HepG2 (cell line): ENCODE data around the gene C1R. TPM values are rescaled to one million over a fixed set of nuclear protein-coding genes. Genes with fewer than 3 reads are reported as not detected.
A peak's percentile ranks its signal among the peaks of the same experiment; 100 is the strongest.

Experiments used
- ATAC-seq: fragments of 200-7000 bp; cut with Tn5 transposase; 3 replicates; pipeline ENCODE4 v1.9.1; 2020; ENCODE audit warnings: mild to moderate bottlenecking, moderate library complexity
- BruUV-seq: library from RNA; stranded (reverse); fragments of 400-500 nt; replicated peaks from 2 replicates; lab custom pipeline; 2021; lab: Mats Ljungman, UMichigan
- CTCF ChIA-PET: fragments of 300-600 bp; formaldehyde crosslinking; extraction: SDS; loops from one replicate; lab custom pipeline; 2021; ENCODE audit warnings: low total read pairs, inconsistent platforms, low intra/inter-chr PET ratio; lab: Yijun Ruan, JAX
- POLR2A ChIA-PET: fragments of 350-600 bp; sonication (Branson Sonifier 250); formaldehyde crosslinking; loops from one replicate; lab custom pipeline; 2020; ENCODE audit warnings: antibody characterized with exemption, inconsistent platforms; lab: Yijun Ruan, JAX
- DNase-seq: peaks from one replicate; pipeline ENCODE4 v3.0.0-alpha.2; 2015; ENCODE audit warnings: low spot score
- FAIRE-seq: peaks from 3 replicates; lab custom pipeline; 2011; peaks lifted over from hg19 to GRCh38; lab: Jason Lieb, UNC
- H2AFZ ChIP-seq: one replicate; pipeline ENCODE4 v1.6.1; 2011; ENCODE audit warnings: low read length, inconsistent platforms
- H3K27ac ChIP-seq: fragments of 300-600 bp; 3 replicates; pipeline ENCODE4 v1.8.0; 2011; ENCODE audit warnings: mixed run types, mild to moderate bottlenecking, mixed read lengths, low read length, inconsistent platforms; ENCODE audit not compliant: insufficient read depth; ENCODE audit errors: extremely low read length
- H3K27me3 ChIP-seq, 2 experiments: fragments of 200-600 bp in 1 of 2; 2 replicates in 1 of 2; 3 replicates in 1 of 2; pipeline versions ENCODE4 v1.6.0 to v1.8.0; 2011; ENCODE audit warnings: low read length in 2 of 2, mild to moderate bottlenecking in 2 of 2, moderate library complexity in 2 of 2, inconsistent platforms in 1 of 2; ENCODE audit not compliant: insufficient read depth in 2 of 2, control insufficient read depth in 1 of 2
- H3K36me3 ChIP-seq, 2 experiments: fragments of 200-600 bp in 1 of 2; replicated peaks in 1 of 2; 2 replicates in 1 of 2; 3 replicates in 1 of 2; pipeline versions ENCODE4 v1.5.1 to v1.8.0; 2011; ENCODE audit warnings: low read length in 2 of 2, inconsistent platforms in 1 of 2; ENCODE audit not compliant: insufficient read depth in 2 of 2, control insufficient read depth in 1 of 2
- H3K4me1 ChIP-seq: 2 replicates; pipeline ENCODE4 v1.5.1; 2012; ENCODE audit warnings: low read length, inconsistent platforms; ENCODE audit not compliant: insufficient read depth
- H3K4me2 ChIP-seq: 2 replicates; pipeline ENCODE4 v1.6.0; 2011; ENCODE audit warnings: low read depth, low read length, inconsistent platforms
- H3K4me3 ChIP-seq, 3 experiments: fragments of 200-600 bp in 1 of 3; sonication (generic), shearing (Covaris generic) in 1 of 3; replicated peaks in 1 of 3; 2 replicates each; pipeline ENCODE4 v1.5.1; 2011 to 2016; ENCODE audit warnings: low read length in 3 of 3, inconsistent platforms in 2 of 3, low read depth in 2 of 3, mild to moderate bottlenecking in 2 of 3, control low read depth in 1 of 3, mixed read lengths in 1 of 3; ENCODE audit not compliant: insufficient read depth in 1 of 3
- H3K79me2 ChIP-seq: one replicate; pipeline ENCODE4 v1.6.1; 2011; ENCODE audit warnings: low read length, inconsistent platforms; ENCODE audit not compliant: insufficient read depth
- H3K9ac ChIP-seq: 2 replicates; pipeline ENCODE4 v1.6.0; 2011; ENCODE audit warnings: mild to moderate bottlenecking, low read depth, low read length, inconsistent platforms; ENCODE audit not compliant: insufficient read depth
- H3K9me3 ChIP-seq: 2 replicates; pipeline ENCODE4 v1.5.1; 2012; ENCODE audit warnings: mild to moderate bottlenecking, low read length
- H4K20me1 ChIP-seq: 2 replicates; pipeline ENCODE4 v1.6.0; 2011; ENCODE audit warnings: inconsistent platforms, mild to moderate bottlenecking, low read length, moderate library complexity; ENCODE audit not compliant: insufficient read depth
- AGO2 ChIP-seq: fragments of 200-400 bp; formaldehyde crosslinking; optimal IDR thresholded peaks from 2 replicates; pipeline ENCODE3; 2017; ENCODE audit warnings: mild to moderate bottlenecking, low read depth, low read length, moderate library complexity
- CEBPB ChIP-seq: IDR thresholded peaks from 2 replicates; pipeline ENCODE4 v1.6.1; 2011; ENCODE audit warnings: low read depth, low read length, improper control_type of control experiment, borderline replicate concordance
- CEBPG ChIP-seq: IDR thresholded peaks from 2 replicates; pipeline ENCODE4 v1.6.1; 2016
- POLR2AphosphoS5 ChIP-seq: IDR thresholded peaks from 2 replicates; pipeline ENCODE4 v1.6.1; 2012; ENCODE audit warnings: low read depth, low read length
- WIZ ChIP-seq: sonication (generic); formaldehyde crosslinking; IDR thresholded peaks from 2 replicates; pipeline ENCODE4 v1.5.1; 2020; ENCODE audit warnings: mild to moderate bottlenecking, missing genetic modification reagents
- ZNF24 ChIP-seq: fragments of 450-650 bp; IDR thresholded peaks from 2 replicates; pipeline ENCODE4 v1.6.1; 2017; ENCODE audit warnings: antibody characterized with exemption, mild to moderate bottlenecking
- WGBS: methylation state at CpG from one replicate; pipeline ENCODE4 v1.1.6; 2017; ENCODE audit warnings: low lambda C conversion rate; 5-methylcytosine and 5-hydroxymethylcytosine counted together
- in situ Hi-C: cut with HindIII; loops from 2 replicates; pipeline ENCODE4 v1.10.0; 2017; ENCODE audit warnings: low pct_unique_long_range_greater_than_20kb; ENCODE audit not compliant: extremely low pct_ligation_motif_present
- intact Hi-C: fragments of 100-400 bp; cut with micrococcal nuclease; formaldehyde crosslinking; loops from one replicate; pipeline ENCODE4 v1.10.0; 2022; ENCODE audit not compliant: unreplicated experiment
- polyA plus RNA-seq, 8 experiments: library from polyadenylated mRNA; depleted of rRNA in 3 of 8; stranded (reverse) in 7 of 8; unstranded in 1 of 8; fragments of >200 nt; fragmentation: Illumina TruSeq in 4 of 8; extraction: Trizol in 4 of 8; gene quantifications; 2 replicates each; pipeline versions ENCODE4 v1.2.1 to v1.2.3, GENCODE V29; 2011 to 2016; ENCODE audit warnings: low read depth in 4 of 8, missing spikeins in 1 of 8, mixed read lengths in 1 of 8; ENCODE audit not compliant: insufficient read depth in 1 of 8
- total RNA-seq, 5 experiments: library from RNA; depleted of rRNA; stranded (reverse); fragments of >200 nt; fragmentation: Illumina TruSeq; extraction: Trizol; gene quantifications; 2 replicates each; pipeline ENCODE4 v1.2.3, GENCODE V29; 2016; ENCODE audit warnings: low read depth in 1 of 5

The C1R gene
- total and polyA plus RNA-seq, 2 of the 13 experiments (the other 11 are each of a cell fraction or from before 2014, with no cell fraction given) = 3.5 to 6.5 TPM

DNA sequence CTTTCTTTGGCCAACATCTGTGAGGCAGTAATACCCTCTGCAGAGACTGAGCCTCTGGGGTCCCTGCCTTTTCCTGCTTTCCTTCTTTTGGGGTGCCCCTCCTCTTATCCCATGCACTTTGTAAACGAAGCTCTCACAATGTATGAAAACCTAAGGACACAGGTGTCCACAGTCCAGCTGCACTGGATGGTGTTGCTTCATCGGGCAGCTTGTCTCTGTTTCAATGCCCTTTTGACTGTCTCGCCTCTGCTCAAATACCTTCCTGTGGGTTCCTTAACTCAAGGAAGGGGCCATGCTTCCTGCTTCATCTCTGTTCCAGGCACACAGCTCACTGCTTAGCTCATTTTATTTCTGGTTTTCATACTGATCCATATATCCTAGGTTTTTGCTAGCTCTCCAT lies 10.3 kb upstream of the C1R start:
- no peak overlapping the region for H3K4me3 ChIP-seq
- H3K27ac ChIP-seq = no peak overlapping the region
- FAIRE-seq (no peak), DNase-seq (no peak), ATAC-seq (no peak)
- CTCF ChIA-PET = no interaction called here
- H4K20me1 ChIP-seq = no peaks in the 10 kb centered on the region
- 63% methylated on average over 3 of the region's 3 CpGs for WGBS
- peaks cover 8% of the 10 kb centered on the region for H3K9me3 ChIP-seq
- in situ Hi-C loops (no loop called here), intact Hi-C loops (no loop called here)
- no peaks in the 10 kb centered on the region for H3K27me3 ChIP-seq
- no peak overlapping the region for H3K4me2 ChIP-seq
- peak; percentile 51; the same call in 1 of the 2 replicates for TF ChIP-seq CEBPG (CRISPR knock-in tag)
- TF ChIP-seq CEBPB = peak; percentile 53; the same call in 1 of the 2 replicates
- no peak for TF ChIP-seq WIZ (CRISPR knock-in tag)
- no TSS peak for BruUV-seq
- H3K36me3 ChIP-seq = peaks cover 6 to 13% of the 10 kb centered on the region in 2 experiments; a peak in 4 of 5 replicates
- H3K4me1 ChIP-seq = peaks cover 22% of the 10 kb centered on the region
- H2AFZ ChIP-seq = no peak overlapping the region
- POLR2A ChIA-PET = interaction anchor here (0.9 kb wide), 1 partner anchor 159 kb away, joined by 3 read pairs; the partner anchor contains the start of genes C12orf57 and RNU7-1
- no peak overlapping the region for H3K9ac ChIP-seq
- peaks cover 14% of the 10 kb centered on the region for H3K79me2 ChIP-seq

DNA sequence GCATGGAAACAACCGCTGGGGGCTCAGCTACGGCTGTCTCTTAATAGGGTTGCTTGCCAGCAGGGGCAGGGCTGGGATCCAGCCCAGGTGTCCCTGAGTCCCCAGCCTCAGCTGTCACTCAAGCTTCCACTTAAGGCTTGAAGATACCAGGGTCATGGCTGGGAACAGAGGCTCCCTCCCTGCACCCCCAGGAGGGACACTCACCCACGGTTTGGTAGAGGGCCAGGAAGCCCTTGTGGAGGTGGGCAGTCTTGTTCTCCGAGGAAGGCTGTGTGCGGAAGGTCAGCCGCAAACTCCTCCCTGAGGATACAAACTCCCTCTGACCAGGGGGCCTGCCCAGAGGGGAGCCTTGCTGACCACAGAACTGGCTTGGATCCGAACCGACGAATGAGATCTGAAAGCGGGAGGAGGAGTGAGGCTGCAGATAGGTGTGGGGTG lies 9.5 kb upstream of the C1R start:
- no peaks in the 10 kb centered on the region for H3K27me3 ChIP-seq
- no peak overlapping the region for H3K27ac ChIP-seq
- DNase-seq (no peak), ATAC-seq (no peak), FAIRE-seq (no peak)
- no peak overlapping the region for H3K4me3 ChIP-seq
- H3K9me3 ChIP-seq = peaks cover 8% of the 10 kb centered on the region
- no TSS peak for BruUV-seq
- H3K36me3 ChIP-seq = peaks cover 6 to 13% of the 10 kb centered on the region in 2 experiments; a peak in 4 of 5 replicates
- intact Hi-C loops (no loop called here), in situ Hi-C loops (no loop called here)
- no peak overlapping the region for H3K4me2 ChIP-seq
- H3K79me2 ChIP-seq = peaks cover 8% of the 10 kb centered on the region
- H2AFZ ChIP-seq = no peak overlapping the region
- H3K4me1 ChIP-seq = peaks cover 15% of the 10 kb centered on the region
- TF ChIP-seq AGO2 (peak; percentile 60), POLR2AphosphoS5 (0 out of 2 replicates have a peak, but pooled peaks have one; percentile 8), ZNF24 (no peak)
- ChIA-PET CTCF (no interaction called here), POLR2A (no interaction called here)
- no peaks in the 10 kb centered on the region for H4K20me1 ChIP-seq
- H3K9ac ChIP-seq = no peak overlapping the region
- 97% methylated on average over 10 of the region's 10 CpGs for WGBS
